Measurements from ENCODE around the gene LGALS9B. TPM values are rescaled to one million over a fixed set of nuclear protein-coding genes. Genes with fewer than 3 reads are reported as not detected.

LGALS9B gene
- not detected in 2 replicates for total RNA-seq

GRCh38 chr17:20467447-20467846 lies at the start of gene LGALS9B:
TSS of gene LGALS9B (minus strand) at chr17:20467539. CDS start at chr17:20467470, 69 bp downstream.

Other genes starting within 250 kb of the LGALS9B start
- not detected in 2 replicates for gene CDRT15L2, start 112.2 kb upstream of the LGALS9B start, total RNA-seq